Activated CD8-positive, alpha-beta memory T cell treated with anti-CD3 and anti-CD28 coated beads, Interleukin-2, amount 50 U/mL, for 1 hour (primary cell): ENCODE results near the gene PTPN2.

Source experiments
- DNase-seq: peaks from one replicate; pipeline ENCODE4 v3.0.0-alpha.2; 2020; ENCODE audit errors: extremely low read depth

The PTPN2 gene

GRCh38 chr18:12857991-12858544, 26.0 kb downstream of the PTPN2 start:
- no peak for DNase-seq

- no peak for DNase-seq
Observed at GRCh38 chr18:12857215-12857905, 26.7 kb downstream of the PTPN2 start.

- DNase-seq: no peak
Observed at GRCh38 chr18:12855916-12856315, 28.1 kb downstream of the PTPN2 start.

GRCh38 chr18:12852566-12853315, 31.3 kb downstream of the PTPN2 start:
- no peak for DNase-seq

- no peak for DNase-seq
Observed at GRCh38 chr18:12851716-12852115, 32.3 kb downstream of the PTPN2 start.

- no peak for DNase-seq
Observed at GRCh38 chr18:12849548-12849947, 34.5 kb downstream of the PTPN2 start.

- no peak for DNase-seq
Observed at GRCh38 chr18:12848405-12848804, 35.6 kb downstream of the PTPN2 start.

- no peak for DNase-seq
Observed at GRCh38 chr18:12844391-12844790, 39.6 kb downstream of the PTPN2 start.

GRCh38 chr18:12843420-12844350, 40.4 kb downstream of the PTPN2 start:
- no peak for DNase-seq

- no peak for DNase-seq
Observed at GRCh38 chr18:12842459-12843380, 41.3 kb downstream of the PTPN2 start.

GRCh38 chr18:12841070-12841469, 43.0 kb downstream of the PTPN2 start:
- no peak for DNase-seq

- no peak for DNase-seq
Observed at GRCh38 chr18:12840382-12840781, 43.7 kb downstream of the PTPN2 start.

- DNase-seq: no peak
Observed at GRCh38 chr18:12839526-12840196, 44.4 kb downstream of the PTPN2 start.

- DNase-seq: no peak
Observed at GRCh38 chr18:12839057-12839525, 44.9 kb downstream of the PTPN2 start.

- DNase-seq: no peak
Observed at GRCh38 chr18:12838178-12838634, 45.8 kb downstream of the PTPN2 start.

- DNase-seq: no peak
Observed at GRCh38 chr18:12837747-12838146, 46.3 kb downstream of the PTPN2 start.

- DNase-seq: no peak
Observed at GRCh38 chr18:12836551-12836950, 47.5 kb downstream of the PTPN2 start.

- DNase-seq: no peak
Observed at GRCh38 chr18:12828116-12829051, 55.7 kb downstream of the PTPN2 start.

GRCh38 chr18:12827588-12827987, 56.4 kb downstream of the PTPN2 start:
- no peak for DNase-seq
